Measurements from ENCODE around the gene SEC16A.

SEC16A gene

GRCh38 chr9:136462664-136463063 lies 20.2 kb downstream of the SEC16A start:
- DNase-seq = no peak

GRCh38 chr9:136460772-136461325 lies 22.0 kb downstream of the SEC16A start:
- no peak for DNase-seq

GRCh38 chr9:136459425-136459824 lies 23.4 kb downstream of the SEC16A start:
- DNase-seq = no peak

- no peak for DNase-seq
Observed at GRCh38 chr9:136457326-136457725, 25.5 kb downstream of the SEC16A start.

GRCh38 chr9:136456258-136456657 lies 26.6 kb downstream of the SEC16A start:
- DNase-seq = no peak

GRCh38 chr9:136455043-136456002 lies 27.5 kb downstream of the SEC16A start:
- no peak for DNase-seq

GRCh38 chr9:136454026-136454796 lies 28.6 kb downstream of the SEC16A start:
- DNase-seq = no peak

GRCh38 chr9:136453326-136453725 lies 29.5 kb downstream of the SEC16A start:
- no peak for DNase-seq

GRCh38 chr9:136451221-136451877 lies 31.5 kb downstream of the SEC16A start:
- DNase-seq = no peak

- no peak for DNase-seq
Observed at GRCh38 chr9:136448655-136449054, 34.2 kb downstream of the SEC16A start.

- no peak for DNase-seq
Observed at GRCh38 chr9:136447173-136447778, 35.6 kb downstream of the SEC16A start.

- DNase-seq = no peak
Observed at GRCh38 chr9:136445799-136446198, 37.0 kb downstream of the SEC16A start.

GRCh38 chr9:136444102-136444501 lies 38.7 kb downstream of the SEC16A start:
- DNase-seq = no peak

GRCh38 chr9:136443687-136444086 lies 39.2 kb downstream of the SEC16A start:
- no peak for DNase-seq

- no peak for DNase-seq
Observed at GRCh38 chr9:136443087-136443486, 39.8 kb downstream of the SEC16A start.

GRCh38 chr9:136442265-136442664 lies 40.6 kb downstream of the SEC16A start:
- DNase-seq = no peak

- DNase-seq = no peak
Observed at GRCh38 chr9:136441681-136442245, 41.1 kb downstream of the SEC16A start.

GRCh38 chr9:136441191-136441680 lies 41.6 kb downstream of the SEC16A start:
- no peak for DNase-seq

- DNase-seq = peak in 1 of 2 donors; percentile 57
Observed at GRCh38 chr9:136439481-136440408, 43.1 kb downstream of the SEC16A start, which contains the start of gene INPP5E. INPP5E (minus strand) TSS chr9:136439845; CDS start chr9:136439419, 426 bp downstream.

Data from bone marrow (tissue), 2 donors.